Activated CD4-positive, CD25-positive, alpha-beta regulatory T cell treated with anti-CD3 and anti-CD28 coated beads, Interleukin-2, amount 50 U/mL, for 24 hours (primary cell): ENCODE results near the gene ORAI3.
"Not testable (repeated sequence)": the region's sequence is repeated elsewhere in the genome, so short reads cannot be mapped to it uniquely, and the experiment has no call there.

Experiments used
- ATAC-seq, 2 donors: fragments of 150-1000 bp; cut with Tn5 transposase; one replicate each; pipeline ENCODE4 v1.10.0; 2021; ENCODE audit warnings: mild to moderate bottlenecking in 1 of 2, moderate library complexity in 1 of 2

Gene ORAI3

DNA sequence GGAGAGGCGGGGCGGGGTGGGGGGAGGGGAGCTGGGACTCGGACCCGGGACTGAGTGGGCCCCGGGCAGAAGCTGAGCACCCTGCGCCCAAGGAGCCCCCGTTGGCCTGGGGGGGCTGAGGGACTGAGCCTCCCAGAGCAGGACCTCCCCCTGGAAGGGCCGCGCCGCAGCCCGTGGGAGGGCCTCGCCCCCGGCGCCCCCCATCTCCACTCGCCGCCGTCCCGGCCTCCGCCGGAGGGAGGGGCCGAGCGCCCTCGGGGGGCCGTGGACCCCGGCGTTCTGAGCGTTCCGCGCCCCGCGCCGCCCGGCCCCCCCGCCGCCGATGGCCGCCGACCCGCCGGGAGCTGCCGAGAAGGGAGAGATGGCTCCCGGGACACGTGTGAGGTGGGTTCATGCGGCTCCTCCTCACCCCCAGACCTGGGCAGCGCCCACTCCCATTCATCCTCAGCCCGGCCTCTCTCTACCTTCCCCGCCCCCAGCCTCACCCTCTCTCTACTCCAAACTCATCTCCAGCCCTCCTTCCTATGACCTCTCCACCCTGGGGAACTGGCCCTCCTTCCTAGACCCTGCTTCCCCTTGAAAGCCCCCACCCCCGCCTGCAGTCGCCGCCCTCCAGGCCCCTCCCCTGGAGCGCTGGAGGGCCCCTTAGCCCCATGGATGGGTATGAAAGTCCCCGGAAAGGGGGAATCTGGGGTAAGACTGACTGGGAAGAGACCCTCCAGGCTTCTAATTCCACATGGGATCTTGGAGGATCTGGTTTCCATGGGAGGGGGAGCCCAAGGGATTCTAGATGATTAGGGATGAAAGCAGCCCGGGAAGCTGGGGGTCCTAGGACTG lies 24.6 kb upstream of the ORAI3 start:
- no peak for ATAC-seq

DNA sequence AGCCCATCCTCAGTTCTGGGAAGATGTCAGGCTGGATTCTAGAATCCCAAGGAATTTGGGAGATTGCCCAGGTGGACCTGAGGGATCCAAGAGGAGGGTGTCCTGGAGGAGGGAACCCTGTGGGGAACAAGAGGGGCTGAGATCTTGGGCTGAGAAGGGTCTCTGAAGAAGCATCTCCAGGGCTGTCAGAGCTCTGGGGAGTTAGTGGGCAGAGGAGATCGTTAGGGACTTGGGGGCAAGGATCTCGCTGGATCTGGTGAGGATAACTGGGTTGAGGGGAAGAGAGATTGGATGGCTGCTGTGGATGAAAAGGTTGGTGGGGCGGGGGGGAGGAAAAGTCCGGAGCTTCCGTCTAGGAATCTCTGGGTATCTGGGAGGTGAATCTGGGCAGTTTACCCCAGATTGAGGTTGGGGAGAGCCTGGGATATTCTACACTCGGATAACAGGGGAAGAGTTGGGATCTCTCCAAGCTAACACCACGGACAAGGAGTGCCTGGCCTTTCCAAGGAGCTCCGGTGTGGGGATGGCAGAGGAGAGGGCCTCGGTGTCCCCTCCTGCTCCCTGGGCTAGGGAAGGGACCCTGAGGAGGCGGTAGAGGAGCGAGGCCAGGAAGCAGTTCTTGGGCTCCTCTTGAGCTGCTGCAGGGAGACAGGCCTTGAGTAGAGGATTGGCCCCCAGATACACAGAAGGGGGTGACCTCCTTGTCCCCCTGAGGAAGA lies 23.8 kb upstream of the ORAI3 start:
- ATAC-seq = no peak

DNA sequence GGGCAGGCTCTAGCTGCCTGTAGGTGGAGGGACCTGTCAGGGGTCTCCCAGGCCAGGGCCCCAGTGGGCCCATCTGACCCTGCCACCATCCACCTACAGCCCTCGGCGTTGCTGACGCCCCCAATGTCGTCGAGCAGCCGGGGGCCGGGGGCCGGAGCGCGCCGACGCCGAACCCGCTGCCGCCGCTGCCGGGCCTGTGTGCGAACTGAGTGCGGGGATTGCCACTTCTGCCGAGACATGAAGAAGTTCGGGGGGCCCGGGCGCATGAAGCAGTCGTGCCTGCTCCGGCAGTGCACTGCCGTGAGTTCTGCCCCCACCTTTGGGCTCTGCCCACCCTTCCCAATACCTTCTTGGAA lies 23.3 kb upstream of the ORAI3 start:
- ATAC-seq = no peak

DNA sequence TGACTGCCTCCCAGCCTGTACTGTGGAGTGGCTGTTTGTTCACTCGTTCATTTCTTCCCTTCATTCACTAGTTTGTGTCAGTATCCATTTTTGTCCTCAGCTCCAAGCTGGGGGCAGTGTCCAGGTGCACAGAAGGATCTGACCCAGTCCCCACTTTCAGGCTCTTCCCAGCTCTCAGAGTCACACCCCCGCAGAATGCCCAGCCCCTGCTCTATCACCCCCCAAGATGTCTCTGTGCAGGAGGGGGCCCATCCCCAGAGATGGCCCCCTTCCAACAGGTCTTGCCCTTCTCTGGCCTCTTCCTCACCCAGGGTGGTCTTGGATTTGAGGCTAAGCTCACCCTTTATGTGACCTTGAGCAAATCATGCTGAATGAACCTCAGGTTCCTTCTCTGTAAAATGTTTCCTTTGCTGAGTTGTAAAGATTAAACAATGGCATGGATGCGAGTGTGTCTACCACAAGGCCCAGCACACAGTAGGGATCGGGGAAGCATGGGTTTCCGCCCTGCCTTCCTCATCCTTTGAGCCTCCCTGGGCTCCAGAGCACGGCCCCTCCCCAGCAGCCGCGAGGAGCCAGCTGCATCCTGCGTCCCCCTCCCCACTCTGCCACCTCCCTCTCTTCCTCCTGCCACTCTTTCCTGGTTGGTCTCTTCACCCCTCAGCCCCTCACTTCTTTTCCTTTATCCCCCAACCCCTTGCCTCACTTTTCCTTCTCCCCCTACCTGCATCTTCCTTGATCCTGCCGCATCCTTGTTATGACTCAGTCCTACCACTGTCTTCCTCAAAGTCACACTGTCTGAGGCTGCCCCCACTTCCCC lies 22.7 kb upstream of the ORAI3 start:
- ATAC-seq = no peak

DNA sequence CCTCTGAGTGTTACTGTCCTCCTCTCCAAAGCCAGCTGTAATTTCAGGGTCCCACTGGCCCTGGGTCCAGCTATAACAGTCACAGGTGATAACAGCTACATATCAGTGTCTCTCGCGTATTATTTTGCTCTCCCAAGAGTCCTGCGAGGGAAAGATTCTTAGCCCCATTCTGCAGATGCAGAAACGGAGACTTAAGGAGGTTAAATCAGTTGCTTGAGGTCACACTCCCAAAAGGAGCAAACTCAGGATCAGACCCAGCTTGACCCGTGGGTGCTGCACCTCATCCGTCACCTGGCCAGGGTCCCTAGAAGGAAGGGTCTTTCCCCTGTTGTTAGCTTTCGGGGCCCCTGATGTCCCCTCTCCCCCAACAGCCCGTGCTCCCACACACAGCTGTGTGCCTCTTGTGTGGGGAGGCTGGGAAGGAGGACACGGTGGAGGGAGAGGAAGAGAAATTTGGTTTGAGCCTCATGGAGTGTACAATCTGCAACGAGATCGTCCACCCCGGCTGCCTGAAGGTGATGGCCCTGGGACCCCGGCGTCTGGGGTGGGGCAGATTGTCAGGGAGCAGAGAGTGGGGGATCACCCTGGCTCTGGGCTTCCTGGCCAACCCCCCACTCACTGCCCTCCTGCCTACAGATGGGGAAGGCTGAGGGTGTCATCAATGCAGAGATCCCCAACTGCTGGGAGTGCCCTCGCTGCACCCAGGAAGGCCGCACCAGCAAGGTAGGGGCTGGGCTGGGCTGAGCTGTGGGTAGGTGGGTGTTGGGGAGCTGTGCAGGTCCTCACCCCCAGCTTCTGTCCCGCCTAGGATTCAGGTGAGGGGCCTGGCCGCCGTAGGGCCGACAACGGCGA lies 21.7 kb upstream of the ORAI3 start:
- no peak for ATAC-seq

DNA sequence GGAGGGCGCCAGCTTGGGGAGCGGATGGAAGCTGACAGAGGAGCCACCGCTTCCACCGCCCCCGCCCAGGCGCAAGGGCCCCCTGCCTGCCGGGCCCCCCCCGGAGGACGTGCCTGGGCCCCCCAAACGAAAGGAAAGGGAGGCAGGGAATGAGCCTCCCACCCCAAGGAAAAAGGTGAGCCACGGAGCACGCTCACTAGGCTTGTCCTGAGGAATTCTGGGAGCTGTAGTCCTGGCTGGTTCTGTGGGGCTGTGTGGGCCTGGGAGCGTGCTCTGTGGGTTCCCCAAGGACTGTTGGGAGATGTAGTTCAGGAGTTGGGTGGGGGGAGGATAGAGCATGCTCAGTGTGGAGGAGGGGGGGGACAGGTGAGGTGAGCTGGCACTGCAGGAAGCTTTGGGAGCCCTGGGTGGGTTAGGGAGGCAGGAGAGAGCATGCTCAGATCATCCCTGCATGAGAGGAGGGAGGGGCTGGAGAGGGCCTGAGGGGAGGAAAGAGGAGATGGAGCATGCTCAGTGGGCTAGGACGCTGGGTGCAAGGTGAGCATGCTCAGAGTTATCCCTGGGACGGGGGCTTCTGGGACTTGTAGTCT lies 21.0 kb upstream of the ORAI3 start:
- ATAC-seq = peak; percentile 12 to 23

DNA sequence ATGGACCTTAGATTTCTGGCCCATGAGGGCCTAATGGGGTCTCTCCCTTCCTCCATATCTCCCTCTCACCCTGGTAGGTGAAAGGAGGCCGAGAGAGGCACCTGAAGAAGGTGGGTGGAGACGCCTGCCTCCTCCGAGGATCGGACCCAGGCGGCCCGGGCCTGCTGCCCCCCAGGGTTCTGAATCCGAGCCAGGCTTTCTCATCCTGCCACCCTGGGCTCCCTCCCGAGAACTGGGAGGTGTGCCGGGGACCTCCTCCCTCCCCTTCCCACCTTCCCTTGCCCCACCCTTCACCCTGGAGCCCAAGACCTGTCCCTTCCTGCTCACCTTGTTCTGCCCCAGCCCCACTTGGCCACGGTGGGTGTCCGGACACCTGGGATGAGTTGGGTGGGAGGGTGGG lies 20.5 kb upstream of the ORAI3 start:
- no peak for ATAC-seq

DNA sequence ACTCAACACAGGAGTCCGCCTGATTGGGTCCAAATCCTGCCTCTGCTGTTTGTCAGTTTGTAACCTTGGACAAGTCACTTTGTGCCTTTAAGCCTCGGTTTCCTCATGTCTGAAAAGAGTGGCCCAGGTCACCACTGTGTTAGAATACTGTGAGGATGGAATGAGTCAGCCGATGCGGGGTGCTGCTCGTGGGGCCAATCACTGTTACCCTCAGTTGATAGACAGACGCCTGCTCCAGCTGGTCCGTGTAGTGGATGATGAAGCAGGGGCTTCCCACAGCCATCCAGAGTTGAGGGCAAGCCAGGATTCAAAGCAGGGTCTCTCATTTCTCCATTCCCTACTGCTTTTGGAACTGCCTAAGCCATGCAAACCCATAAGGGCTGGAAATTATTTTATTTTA lies 19.7 kb upstream of the ORAI3 start:
- no peak for ATAC-seq

DNA sequence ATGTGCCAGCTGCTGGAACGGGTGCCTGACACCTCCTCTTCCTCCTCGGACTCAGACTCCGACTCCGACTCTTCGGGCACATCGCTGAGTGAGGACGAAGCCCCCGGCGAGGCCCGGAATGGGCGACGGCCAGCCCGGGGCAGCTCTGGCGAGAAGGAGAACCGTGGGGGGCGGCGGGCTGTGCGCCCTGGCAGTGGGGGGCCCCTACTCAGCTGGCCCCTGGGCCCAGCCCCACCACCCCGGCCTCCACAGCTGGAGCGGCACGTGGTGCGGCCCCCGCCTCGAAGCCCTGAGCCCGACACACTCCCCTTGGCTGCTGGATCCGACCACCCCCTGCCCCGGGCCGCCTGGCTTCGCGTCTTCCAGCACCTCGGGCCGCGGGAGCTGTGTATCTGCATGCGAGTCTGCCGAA lies 18.7 kb upstream of the ORAI3 start:
- ATAC-seq = no peak

DNA sequence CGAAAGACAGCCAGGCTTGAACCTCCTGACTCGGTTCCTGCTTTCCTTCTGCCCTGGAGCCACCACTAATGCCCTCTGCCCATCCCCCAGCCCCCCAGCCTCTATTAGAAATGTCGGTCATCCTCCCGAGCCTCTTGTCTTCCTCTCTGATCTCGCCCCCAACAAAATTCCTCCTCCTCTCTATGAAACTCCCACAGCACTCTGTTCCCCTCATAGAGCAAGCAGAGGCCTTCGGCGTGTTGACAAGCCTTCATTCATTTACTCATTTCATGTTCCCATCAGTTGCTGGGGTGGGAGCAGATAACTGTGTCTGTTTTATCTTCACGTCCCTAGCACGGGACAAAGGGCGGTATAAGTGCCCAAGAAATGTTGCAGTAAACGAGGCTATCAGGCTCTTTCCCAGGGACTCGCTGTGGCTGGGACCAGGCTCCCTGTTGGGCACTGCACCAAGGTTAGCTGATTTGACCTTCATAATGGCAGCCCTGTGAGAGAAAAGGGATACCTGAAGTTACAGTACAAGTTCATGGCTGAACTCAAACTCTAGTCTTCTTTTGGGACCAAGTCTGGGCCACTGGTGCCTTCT lies 17.7 kb upstream of the ORAI3 start:
- ATAC-seq = no peak

DNA sequence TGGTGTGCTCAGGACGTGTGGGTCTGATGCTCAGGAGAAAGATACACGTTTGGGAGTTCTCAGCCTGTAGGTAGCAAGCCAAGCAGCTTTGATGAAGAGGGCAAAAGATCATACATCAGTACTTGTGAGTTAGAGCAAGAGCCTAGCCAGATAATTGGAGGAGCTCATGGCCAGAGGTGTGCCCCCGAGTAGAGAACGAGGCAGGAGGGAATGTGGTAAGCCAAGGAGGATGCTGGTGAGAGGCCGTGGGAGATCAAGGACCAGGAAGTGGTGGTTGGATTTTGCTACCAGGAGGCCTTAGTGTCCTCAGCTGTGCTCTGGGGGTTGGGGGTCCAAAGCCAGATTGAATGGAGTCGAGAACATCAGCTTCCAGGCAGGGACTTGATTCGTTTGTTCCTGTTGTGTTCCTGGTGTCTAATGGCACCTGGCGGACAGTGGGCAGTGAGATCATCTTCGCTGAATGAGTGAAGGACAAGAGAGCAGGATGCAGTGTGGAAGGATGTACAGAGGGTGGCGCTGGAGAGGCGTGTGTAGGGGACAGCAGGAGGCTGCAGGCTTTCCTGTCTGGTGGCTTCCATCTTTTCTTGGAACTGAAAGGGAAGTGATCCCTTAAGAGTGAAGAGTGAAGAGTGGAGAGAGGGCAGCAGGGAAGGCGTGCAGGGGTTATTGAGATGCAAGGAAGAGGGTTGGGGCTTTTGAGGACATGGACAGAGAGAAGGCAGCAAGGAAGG lies 13.9 kb upstream of the ORAI3 start:
- ATAC-seq = peak in 1 of 2 donors; percentile 10

DNA sequence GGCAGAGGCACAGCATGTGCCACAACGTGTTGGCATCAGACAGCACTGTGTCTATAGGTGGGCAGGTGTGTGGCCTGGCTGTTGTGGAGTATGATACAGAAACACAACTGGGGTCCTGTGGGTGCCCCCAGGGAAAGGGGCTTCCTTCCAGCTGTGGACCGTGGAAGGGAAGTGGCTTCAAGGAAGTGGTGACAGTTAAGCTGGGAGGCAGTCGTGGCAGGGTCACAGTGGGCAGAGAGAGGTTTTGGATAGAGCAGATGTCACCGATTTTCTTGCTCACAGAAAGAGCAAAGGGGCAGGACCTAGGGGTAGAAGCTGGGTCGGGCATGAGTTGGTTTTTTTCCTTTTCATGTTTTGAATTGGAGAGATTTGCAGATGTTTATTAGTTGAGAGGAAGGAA lies 11.2 kb upstream of the ORAI3 start:
- ATAC-seq = no peak

DNA sequence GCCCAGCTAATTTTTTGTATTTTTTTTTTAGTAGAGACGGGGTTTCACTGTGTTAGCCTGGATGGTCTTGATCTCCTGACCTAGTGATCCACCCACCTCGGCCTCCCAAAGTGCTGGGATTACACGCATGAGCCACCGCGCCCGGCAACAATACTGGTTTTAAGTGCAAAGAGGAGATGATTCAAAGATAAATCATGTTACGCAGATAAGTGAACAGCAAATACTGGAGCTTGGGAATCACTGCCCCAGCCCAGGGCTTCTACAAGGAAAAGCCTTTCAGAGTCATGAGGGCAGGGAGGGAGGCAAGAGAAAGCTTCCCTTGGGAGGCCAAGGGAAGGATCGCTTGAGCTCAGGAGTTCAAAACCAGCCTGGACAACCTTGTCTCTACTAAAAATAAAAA lies 9.3 kb upstream of the ORAI3 start:
- not testable (repeated sequence) for ATAC-seq

DNA sequence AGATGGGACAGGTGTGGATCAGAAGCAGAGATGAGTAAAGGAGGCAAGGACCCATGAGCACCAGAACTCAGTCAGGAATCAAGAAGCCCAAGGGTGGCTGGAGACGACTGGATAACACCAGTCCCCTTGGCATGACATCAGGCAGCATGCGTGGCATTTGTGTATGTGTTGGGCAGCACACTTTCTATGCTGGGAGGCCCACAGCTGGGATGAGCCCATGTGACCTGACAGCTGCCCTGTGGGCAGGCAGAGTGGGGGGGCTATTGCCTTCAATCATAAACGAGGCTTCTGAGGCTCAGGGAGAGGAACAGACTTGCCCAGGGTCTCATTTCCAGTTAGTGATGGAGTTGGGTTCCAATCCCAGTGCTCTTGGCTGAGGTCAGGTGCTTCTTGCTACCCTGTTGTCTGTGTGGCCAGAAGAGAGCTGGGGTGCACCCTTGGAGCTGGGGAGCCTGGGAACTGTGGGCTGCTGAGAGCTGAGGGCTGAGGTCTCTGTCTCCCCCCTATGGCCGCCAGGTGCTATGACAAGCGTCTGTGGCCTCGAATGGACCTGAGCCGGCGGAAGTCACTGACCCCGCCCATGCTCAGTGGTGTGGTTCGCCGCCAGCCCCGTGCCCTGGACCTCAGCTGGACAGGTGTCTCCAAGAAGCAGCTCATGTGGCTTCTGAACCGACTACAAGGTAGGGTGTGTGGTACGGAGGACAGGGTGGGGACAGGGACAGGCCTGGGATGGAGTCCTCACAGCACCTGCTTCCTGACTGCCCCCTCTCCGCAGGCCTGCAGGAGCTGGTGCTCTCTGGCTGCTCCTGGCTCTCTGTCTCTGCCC lies 7.1 kb upstream of the ORAI3 start:
- ATAC-seq = peak; percentile 91

DNA sequence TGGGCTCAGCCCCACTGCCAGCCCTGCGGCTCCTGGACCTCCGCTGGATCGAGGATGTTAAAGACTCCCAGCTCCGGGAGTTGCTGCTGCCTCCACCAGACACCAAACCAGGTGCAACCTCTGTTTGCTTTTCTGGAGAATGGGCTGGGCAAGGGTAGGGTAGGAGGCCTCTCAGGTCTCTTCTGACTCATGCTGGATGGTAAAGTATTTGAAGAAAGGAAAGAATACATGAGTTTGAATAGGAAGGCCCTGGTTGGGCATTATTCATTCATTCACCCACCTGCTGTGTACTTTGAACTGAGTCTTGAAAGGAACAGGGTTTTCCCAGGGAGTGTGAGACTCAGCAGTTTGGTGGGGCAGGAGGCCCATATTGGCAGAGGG lies 6.5 kb upstream of the ORAI3 start:
- peak in 1 of 2 donors; percentile 22 for ATAC-seq

DNA sequence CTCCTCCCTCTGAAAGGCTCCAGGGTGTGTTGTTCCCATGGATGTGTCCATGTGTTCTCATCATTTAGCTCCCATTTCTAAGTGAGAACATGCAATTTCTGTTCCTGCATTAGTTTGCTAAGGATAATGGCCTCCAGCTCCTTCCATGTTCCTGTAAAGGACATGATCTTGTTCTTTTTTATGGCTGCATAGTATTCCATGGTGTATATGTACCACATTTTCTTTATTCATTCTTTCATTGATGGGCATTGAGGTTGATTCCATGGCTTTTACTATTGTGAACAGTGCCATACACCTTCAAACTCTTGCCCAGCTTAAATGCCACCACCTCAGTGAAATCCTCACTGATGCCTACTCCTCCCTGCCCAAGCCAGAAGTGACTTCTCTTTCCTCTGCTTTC lies 4.5 kb upstream of the ORAI3 start:
- no peak for ATAC-seq

DNA sequence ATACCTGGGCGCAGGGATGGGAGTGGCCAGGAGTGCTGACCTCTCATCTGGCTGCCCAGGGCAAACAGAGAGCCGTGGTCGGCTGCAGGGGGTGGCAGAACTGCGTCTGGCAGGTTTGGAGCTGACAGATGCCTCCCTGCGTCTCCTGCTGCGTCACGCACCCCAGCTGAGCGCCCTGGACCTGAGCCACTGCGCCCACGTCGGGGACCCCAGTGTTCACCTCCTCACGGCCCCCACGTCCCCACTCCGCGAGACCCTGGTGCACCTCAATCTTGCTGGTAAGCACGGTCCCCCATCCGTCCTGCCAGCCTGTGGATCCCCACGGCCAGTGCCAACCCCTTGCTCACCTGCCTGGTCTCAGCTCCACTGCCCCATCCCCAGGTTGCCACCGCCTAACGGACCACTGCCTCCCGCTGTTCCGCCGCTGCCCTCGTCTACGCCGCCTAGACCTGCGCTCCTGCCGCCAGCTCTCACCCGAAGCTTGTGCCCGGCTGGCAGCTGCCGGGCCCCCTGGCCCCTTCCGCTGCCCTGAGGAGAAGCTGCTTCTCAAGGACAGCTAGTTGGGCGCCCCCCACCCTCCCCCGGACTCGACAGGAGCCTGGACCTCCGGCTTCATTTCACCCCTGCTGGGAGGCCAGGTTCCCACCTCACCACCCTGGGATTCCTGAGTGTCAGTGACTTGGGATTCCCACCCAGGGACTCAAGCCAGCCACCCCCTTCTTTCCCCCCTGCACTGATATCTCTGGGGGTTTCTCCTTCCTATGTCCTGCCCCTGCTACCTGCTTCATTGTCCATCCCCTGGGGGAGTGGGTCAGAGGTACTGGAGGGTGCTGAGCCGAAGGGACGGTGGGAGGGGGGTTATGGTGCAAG lies 2.0 kb upstream of the ORAI3 start:
- ATAC-seq = no peak

DNA sequence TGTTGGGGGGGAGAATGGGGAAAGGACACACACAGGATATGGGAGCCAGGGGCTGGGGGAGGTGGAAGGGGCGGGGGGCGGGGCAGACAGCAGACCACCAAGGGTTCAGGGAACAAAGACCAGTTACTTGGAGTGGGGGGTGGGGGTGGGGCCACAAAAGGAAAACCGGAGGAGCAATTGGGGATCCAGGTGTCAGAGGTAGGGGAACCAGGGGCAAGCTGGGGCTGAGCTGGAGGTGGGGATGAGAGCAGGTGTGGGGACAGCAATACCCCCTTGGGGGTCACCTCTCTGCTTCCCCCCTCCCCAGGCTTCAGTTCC lies 1.4 kb upstream of the ORAI3 start:
- no peak for ATAC-seq
